PC-3 (cell line): Measurements from ENCODE around the gene E2F1.

Experiments
- EZH2 ChIP-seq: fragments of 300-600 bp; sonication (generic); IDR thresholded peaks from one replicate; pipeline ENCODE4 v1.6.1; 2017; ENCODE audit warnings: antibody characterized with exemption, mild to moderate bottlenecking, low read length; ENCODE audit not compliant: unreplicated experiment
- TF ChIP-seq, protein P1 (sequence below): fragments of 300-600 bp; sonication (generic); conservative IDR thresholded peaks from 2 replicates; pipeline ENCODE4 v1.5.1; 2017; ENCODE audit warnings: antibody characterized with exemption, low read depth, mild to moderate bottlenecking, low read length

DNA sequence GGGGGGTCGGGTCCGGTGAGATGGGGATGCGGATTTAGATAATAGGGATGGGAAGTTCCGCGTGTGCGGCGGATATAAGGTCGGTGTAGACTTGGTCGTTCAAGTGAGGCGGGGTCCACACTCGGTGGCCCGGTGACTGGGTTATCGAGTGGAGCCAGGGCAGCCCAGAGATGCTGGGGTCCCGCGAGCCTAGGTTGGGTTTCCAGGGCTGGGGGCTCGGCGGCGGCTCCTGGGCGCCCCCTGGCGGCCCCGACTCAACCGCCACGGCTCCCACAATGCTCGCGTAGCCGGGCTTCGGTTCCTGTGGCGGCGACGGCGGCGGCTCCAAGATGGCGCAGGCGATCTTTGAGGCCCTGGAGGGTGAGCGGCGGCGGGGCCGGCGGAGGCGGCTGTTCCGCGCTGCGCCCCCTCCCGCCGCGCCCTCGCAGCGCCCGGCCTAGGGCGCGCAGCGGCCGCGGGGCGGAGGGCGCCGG, 45.5 kb upstream of the E2F1 start, which contains the start of gene ZNF341:
- no peak for TF ChIP-seq EZH2
- TF ChIP-seq, protein P1, sequence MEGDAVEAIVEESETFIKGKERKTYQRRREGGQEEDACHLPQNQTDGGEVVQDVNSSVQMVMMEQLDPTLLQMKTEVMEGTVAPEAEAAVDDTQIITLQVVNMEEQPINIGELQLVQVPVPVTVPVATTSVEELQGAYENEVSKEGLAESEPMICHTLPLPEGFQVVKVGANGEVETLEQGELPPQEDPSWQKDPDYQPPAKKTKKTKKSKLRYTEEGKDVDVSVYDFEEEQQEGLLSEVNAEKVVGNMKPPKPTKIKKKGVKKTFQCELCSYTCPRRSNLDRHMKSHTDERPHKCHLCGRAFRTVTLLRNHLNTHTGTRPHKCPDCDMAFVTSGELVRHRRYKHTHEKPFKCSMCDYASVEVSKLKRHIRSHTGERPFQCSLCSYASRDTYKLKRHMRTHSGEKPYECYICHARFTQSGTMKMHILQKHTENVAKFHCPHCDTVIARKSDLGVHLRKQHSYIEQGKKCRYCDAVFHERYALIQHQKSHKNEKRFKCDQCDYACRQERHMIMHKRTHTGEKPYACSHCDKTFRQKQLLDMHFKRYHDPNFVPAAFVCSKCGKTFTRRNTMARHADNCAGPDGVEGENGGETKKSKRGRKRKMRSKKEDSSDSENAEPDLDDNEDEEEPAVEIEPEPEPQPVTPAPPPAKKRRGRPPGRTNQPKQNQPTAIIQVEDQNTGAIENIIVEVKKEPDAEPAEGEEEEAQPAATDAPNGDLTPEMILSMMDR: peak; percentile 79
